Right lobe of liver (tissue), 4 donors: ENCODE data around the gene UNC13D.
A peak's percentile ranks its signal among the peaks of the same experiment; 100 is the strongest.

ENCODE experiments used
- CTCF ChIP-seq, 4 donors: fragments of 200-600 bp in 3 of 4; fragments of 450-650 bp in 1 of 4; IDR thresholded peaks; one replicate each; pipeline versions ENCODE4 v1.5.1 to v1.8.0; 2016 to 2022; ENCODE audit warnings: antibody characterized with exemption in 4 of 4, mild to moderate bottlenecking in 2 of 4
- POLR2A ChIP-seq: fragments of 450-650 bp; IDR thresholded peaks from one replicate; pipeline ENCODE4 v1.6.1; 2017; ENCODE audit warnings: antibody characterized with exemption, mild to moderate bottlenecking
- donor health status: DM: no; HTN: no; CAD: no.
- donor health status: DM: no; HTN: no; CAD: no.
- donor health status: DM: no; HTN: yes; CAD: no.

- TF ChIP-seq CTCF (IDR thresholded peaks at IDR 0.05) (peak in 2 of 4 donors; percentile 10 to 31), POLR2A (peak; percentile 100)
These were observed 64.8 kb downstream of the UNC13D start for GRCh38 chr17:75779250-75779986.
